ENCODE measurements around the gene ACTR2.

ACTR2 gene

GRCh38 chr2:65273344-65273743 lies 45.7 kb downstream of the ACTR2 start:
- TF ChIP-seq CTCF (IDR thresholded peaks at IDR 0.05; ENCODE audit: low read depth, low read length) = no peak
- no peak overlapping the region for H3K4me3 ChIP-seq (ENCODE audit: low read depth, low read length)

DNA sequence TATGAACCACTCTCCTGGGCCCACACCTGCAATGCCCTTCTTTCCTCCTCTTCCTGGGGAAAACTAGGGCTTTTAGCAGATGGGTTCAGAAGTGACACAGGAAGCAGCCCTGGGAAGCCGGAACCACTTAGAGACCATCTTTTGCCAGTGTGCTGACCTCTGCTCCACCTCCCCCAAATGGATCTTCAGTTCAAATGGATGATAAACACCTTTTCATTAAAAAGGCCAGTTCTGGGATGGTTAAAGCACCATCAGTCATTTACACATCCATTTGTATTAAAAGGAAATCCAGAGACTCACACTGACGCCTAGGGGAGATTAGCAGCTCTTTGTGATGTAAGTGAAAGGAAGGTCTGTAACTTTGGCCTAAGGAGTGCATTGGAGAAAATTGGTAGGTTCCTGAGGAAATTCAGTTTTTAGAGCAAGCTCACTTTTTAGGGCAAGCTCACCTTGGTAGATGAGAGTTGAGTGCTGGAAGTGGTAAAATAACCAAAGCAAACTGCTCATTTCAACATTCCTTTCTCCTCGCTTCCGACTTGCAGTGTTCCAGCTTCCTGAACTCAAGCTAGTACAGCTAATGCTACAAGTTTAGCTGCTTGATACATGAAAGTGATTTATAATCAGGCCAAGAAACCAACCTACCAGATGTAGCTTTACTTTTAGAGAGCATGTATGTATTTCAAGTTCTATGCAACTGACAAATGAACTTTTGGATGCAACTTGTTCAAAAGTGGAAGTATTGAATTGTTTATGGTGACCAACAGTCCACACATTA lies 47.7 kb downstream of the ACTR2 start:
- no peak overlapping the region for H3K4me3 ChIP-seq (ENCODE audit: low read depth, low read length)
- no peak for TF ChIP-seq CTCF (IDR thresholded peaks at IDR 0.05; ENCODE audit: low read depth, low read length)

DNA sequence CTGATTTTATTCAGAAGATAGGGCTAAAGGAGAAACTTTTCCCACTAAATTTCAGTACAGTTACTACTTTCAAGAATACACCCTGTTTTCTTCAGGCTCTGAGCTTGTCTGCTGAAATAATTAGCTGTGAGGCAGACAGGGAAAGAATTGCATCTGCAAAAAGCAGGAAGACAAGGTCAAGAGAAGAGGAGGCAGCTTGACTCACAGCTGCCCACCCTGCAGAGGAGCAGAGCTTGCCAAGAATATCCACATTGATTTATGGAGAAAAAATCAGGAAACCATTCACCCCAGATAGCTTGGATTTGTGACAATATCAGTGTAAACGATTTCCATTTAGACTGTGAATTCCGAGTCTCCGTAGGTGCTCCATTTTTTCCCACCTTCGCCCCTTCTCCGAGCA lies 49.0 kb downstream of the ACTR2 start:
- no peak overlapping the region for H3K4me3 ChIP-seq (ENCODE audit: low read depth, low read length)
- TF ChIP-seq CTCF (IDR thresholded peaks at IDR 0.05; ENCODE audit: low read depth, low read length) = no peak

DNA sequence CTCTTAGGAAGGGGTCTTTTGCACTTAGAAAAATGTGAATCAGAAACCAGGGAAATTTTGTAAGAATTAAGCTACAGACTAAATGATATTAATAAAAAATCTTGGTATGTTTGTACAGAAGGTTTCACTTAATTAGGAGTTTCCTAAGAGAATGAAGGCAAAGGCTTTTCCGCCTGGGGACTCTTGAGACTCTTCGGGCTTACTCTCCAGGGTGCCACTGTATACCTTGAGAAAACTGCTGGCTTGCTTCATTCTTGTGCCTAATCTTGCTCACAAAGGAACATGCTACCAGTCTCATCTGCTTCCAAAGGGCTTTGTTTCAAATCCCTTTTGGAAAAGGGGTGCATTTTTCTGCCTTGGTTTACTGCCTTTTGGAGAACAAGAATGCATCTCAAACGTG lies 49.5 kb downstream of the ACTR2 start:
- TF ChIP-seq CTCF (IDR thresholded peaks at IDR 0.05; ENCODE audit: low read depth, low read length) = no peak
- no peak overlapping the region for H3K4me3 ChIP-seq (ENCODE audit: low read depth, low read length)

DNA sequence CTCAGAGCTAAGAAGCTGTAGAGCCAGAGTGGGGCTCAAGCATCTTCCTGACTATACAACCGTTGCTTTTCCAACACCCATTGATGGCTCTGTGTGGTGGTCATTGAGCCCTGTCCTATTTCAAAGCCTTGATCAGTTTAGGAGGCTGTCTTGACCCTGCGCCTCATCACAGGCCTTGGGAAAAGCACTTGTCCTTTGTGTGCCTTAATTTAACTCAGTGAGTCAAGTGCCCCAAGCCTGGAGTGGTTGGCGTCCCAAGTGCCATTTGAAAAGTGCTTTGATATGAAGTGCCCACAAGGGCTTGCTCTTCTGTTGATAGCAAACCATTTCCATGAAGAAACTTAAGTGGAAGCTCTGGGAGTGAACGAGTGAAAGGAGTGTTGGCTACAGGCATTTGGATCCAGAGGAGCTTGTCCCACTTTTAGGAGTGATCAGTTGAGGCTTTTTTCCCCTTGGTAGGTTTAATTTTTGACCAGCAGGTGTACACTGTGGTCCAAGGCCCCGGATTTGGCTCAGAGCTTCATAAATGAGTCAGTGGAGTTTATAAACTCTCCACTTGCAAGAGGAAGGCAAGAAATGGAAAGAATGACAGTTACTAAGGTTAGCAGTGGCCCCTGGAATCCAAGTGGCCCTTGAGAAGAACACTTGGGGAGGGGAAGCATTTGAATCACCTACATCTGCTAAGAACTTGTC lies 50.3 kb downstream of the ACTR2 start:
- no peak overlapping the region for H3K4me3 ChIP-seq (ENCODE audit: low read depth, low read length)
- peak; percentile 5; the same call in 1 of the 2 replicates for TF ChIP-seq CTCF (IDR thresholded peaks at IDR 0.05; ENCODE audit: low read depth, low read length)

GRCh38 chr2:65278531-65278981 lies 50.9 kb downstream of the ACTR2 start:
- no peak overlapping the region for H3K4me3 ChIP-seq (ENCODE audit: low read depth, low read length)
- TF ChIP-seq CTCF (IDR thresholded peaks at IDR 0.05; ENCODE audit: low read depth, low read length) = no peak

DNA sequence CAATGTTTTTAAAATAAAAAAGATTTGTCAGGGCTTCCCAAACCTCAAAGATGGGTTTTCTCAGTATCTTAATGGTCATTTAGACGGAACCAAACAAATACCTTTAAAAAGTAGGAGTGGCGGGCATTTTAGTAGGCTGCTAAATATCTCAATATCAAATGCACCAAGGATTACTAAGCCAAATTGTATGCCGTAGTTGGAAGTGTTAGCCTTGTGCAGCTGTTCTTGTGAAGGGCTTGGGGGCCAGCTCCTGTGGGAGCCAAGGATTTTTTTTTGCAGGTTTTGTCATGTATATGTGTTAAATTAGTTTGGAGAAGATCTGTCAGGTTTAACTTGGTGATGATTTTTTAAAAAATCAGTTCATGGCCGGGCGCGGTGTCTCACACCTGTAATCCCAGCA lies 52.1 kb downstream of the ACTR2 start:
- no peak overlapping the region for H3K4me3 ChIP-seq (ENCODE audit: low read depth, low read length)
- no peak for TF ChIP-seq CTCF (IDR thresholded peaks at IDR 0.05; ENCODE audit: low read depth, low read length)
